GM12872 (cell line): ENCODE results near the gene DNER.

Source experiments
- TF ChIP-seq, protein P1 (sequence below): IDR thresholded peaks from 3 replicates; pipeline ENCODE4 v1.5.1; 2011; ENCODE audit warnings: low read depth, mild to moderate bottlenecking, low read length, moderate library complexity; ENCODE audit not compliant: insufficient read depth

Gene DNER

DNA sequence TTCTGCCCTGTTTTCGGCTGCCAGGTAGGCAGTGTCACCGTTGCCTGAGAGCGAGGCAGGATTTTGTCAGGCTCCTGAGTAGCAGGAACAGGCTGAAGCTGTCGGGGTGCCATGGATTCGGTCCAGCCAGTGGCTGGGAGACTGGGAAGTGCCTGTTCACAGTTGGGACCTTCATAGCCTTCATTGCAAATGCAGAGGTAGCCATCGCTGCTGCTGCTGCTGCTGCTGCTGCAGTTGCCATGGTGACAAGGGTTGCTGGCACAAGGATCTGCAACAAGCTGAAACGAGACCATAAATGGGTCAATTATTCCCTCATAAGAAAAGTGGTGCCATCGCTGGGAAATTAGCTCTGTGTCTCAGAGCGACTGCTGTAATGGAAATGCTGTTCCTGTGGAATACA, 122.7 kb downstream of the DNER start:
- TF ChIP-seq, protein P1, sequence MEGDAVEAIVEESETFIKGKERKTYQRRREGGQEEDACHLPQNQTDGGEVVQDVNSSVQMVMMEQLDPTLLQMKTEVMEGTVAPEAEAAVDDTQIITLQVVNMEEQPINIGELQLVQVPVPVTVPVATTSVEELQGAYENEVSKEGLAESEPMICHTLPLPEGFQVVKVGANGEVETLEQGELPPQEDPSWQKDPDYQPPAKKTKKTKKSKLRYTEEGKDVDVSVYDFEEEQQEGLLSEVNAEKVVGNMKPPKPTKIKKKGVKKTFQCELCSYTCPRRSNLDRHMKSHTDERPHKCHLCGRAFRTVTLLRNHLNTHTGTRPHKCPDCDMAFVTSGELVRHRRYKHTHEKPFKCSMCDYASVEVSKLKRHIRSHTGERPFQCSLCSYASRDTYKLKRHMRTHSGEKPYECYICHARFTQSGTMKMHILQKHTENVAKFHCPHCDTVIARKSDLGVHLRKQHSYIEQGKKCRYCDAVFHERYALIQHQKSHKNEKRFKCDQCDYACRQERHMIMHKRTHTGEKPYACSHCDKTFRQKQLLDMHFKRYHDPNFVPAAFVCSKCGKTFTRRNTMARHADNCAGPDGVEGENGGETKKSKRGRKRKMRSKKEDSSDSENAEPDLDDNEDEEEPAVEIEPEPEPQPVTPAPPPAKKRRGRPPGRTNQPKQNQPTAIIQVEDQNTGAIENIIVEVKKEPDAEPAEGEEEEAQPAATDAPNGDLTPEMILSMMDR: no peak

DNA sequence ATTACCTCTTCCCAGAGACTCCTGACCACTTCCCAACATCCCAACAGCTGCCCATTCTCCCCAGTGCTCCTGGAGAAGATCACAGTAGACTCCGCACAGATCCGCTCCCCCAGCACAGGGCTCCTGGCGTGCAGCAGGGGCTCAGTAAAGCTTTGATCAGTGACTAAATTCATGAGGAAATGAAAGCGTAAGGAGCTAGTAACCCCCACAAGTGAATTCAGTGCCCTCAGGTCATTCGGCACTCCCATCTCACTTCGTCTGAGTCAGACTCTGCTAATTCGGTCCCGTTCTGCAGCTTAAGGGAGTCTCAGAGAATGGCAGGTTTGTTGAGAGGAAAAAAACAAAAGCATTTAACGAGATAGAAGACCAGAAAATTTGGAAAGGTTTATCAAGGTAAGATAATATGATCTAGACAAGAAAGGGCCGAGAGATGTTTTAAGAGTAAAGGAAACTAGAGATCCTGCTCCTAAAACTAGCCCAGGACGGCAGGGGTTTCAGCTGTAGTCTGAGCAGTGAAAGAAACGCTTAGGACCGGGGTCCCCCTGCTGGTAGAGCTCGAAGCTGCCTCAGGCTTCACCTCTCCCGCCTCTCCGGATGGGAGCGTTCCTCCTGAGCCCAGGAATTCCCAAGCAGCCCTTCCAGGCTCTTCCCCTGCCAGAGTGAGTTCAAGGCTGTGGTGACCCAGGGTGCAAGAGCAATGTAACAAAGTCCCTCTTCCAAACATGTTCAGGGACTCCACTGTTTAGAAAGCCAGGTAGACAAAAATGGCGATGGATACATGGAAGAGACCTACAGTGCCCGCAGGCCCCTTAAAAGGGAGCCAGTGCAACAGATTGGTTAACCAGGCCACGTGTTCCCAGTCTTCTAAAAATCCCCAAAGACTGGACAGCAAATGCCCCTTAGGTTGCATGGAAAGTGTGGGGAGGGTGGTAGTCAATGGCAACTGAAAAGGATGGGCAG, 127.3 kb downstream of the DNER start:
- TF ChIP-seq, protein P1: peak; percentile 89

DNA sequence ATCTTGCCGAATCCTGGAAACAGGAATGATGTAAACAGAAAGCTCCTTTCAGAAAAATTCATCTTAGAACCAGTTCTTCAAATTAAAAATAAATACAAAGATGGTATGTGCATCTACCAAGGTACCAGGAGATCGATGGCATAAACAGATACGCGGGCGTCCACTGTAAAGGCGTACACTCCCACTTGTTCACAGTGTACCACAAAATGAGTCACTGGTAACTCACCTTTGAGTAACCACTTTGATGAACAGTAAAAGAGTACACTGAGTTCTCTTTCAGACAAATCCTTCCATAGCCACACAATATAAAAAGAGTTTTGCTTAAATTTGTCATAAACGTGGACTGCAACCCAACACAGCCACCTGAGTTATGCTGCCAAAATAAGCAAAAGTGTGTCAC, 128.3 kb downstream of the DNER start:
- TF ChIP-seq, protein P1: no peak

DNA sequence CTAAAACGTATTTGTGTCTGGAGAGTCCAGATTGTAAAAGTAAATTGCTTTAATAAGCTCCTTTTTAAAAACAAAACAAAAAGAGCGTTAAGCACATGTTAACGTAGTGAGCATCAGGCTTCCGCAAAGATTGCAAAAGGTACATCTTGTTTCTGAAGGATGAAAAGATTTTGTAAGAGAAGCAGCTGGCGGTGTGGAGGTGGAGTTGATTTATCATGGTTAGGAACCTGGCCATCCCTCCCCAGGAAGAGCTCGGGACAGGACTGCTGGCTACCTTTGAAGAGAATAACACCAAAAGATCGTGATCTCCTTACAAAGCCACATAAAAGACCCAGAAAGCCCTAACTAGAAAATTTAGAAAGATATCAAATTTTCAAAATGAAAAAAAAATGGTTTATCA, 132.2 kb downstream of the DNER start:
- TF ChIP-seq, protein P1: no peak

DNA sequence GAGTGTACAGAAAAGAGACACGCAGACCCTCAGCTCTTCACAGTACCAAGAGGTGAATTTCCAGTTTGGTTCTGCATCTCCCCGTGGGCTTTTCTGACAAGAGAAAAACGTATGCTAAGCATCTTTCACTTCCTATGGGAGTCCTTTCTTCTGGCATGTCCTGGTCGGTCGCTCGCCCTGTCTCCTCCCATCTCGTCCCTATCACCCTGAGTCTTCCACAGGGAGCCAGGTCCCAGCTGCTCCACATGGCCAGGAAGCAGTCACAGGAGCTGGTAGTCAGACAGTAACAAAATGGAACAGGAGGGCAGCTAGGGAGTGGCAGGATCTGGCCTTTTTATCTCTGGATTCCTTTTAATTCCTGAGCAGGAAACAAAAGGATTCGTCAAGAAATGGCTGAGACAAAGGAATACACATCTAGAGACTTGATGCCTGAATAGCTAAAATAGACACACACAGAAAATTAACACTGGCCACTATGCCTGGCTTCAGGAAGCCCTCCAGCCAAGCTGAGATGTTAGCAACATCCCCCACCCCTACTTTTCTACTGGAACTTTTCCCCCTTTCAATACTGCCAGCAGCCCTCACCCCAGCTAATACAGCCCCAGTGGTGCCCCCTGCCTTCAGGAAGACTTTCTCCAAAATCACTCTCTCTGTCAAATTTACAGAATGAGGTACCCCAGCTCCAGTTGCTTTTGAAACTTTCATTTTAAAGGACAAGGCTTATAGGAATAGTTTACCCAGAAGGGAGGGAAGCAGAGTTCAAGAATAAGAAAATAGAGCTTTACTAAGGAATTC, 136.1 kb downstream of the DNER start:
- TF ChIP-seq, protein P1: no peak

DNA sequence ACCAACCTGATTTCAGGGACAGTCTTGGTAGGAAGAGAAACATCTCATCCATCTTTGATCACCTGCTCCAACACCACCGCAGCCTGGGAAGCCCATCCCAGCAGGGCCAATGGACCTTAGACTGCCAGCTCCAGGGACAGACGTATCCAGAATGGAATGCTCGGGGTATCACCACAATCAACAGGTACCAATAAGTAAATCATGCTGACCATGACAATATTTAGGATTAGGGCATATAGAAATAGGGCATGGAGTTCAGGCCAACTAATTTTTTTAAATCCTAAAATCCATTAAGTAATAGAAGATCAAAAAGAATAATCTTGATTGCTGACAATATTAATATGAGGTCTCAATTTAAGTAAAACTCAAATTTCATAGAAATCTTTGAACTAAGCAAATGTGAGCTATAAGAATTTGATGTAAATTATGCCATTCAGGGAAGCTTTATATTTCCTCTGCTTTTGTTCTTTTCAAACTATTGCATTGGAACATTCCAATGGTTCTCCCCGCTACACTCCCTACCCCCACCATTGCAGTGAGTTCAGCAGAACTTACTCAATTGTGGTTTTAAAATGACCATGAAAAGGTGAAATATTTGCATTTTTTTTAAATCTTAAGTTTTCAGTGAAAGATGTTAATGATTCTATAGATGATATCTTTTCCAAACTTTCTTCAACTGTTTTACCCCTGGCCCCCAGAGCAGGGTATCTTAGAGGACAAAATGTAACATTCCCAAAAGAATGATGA, 138.6 kb downstream of the DNER start:
- TF ChIP-seq, protein P1: no peak
